ENCODE results near the gene EXTL1.

Gene EXTL1

GRCh38 chr1:26078286-26079177, 57.0 kb downstream of the EXTL1 start:
- H3K36me3 ChIP-seq (replicated peaks in 1 of 2; ENCODE audit: control insufficient read depth in 2 of 2, insufficient read depth in 2 of 2, low read length in 2 of 2) = no peaks in the 10 kb centered on the region
- H3K27ac ChIP-seq (replicated peaks; ENCODE audit: low read length) = no peak overlapping the region
- peaks cover 0 to 4% of the 10 kb centered on the region in 2 donors for H3K4me1 ChIP-seq (ENCODE audit: control insufficient read depth in 2 of 2, insufficient read depth in 1 of 2, low read depth in 1 of 2, low read length in 2 of 2)
- no peak overlapping the region for H3K4me3 ChIP-seq (ENCODE audit: low read length in 2 of 2)
- no peak overlapping the region for H4K91ac ChIP-seq (ENCODE audit: low read depth, low read length, poor library complexity)
- H2BK15ac ChIP-seq (ENCODE audit: low read length) = no peak overlapping the region
- H3K23ac ChIP-seq (ENCODE audit: low read depth, low read length, poor library complexity) = no peak overlapping the region
- H3K79me1 ChIP-seq (ENCODE audit: low read depth, low read length) = no peaks in the 10 kb centered on the region
- no peak overlapping the region for H3K14ac ChIP-seq (ENCODE audit: low read length)
- H3K9ac ChIP-seq (ENCODE audit: low read depth, low read length, poor library complexity) = no peak overlapping the region
- no peak overlapping the region for H2BK12ac ChIP-seq (ENCODE audit: low read length)
- H3K4me2 ChIP-seq (ENCODE audit: insufficient read depth, low read length, poor library complexity, severe bottlenecking) = no peak overlapping the region
- no peak overlapping the region for H3K4ac ChIP-seq (ENCODE audit: low read length)
- peak overlapping the region; percentile 67 for H2AFZ ChIP-seq (ENCODE audit: low read length)
- H2AK5ac ChIP-seq (ENCODE audit: low read depth, low read length) = no peak overlapping the region
- no peaks in the 10 kb centered on the region for H3K9me3 ChIP-seq (replicated peaks in 1 of 2; ENCODE audit: control insufficient read depth in 2 of 2, insufficient read depth in 1 of 2, low read depth in 1 of 2, low read length in 2 of 2)
- no CpG with 5 or more reads among the region's 8 CpGs for WGBS, 2 donors (ENCODE audit: extremely low coverage in 2 of 2, insufficient read length in 2 of 2, insufficient replicate concordance in 1 of 2)
- DNase-seq (ENCODE audit: low spot score) = no peak
- no peak overlapping the region for H4K8ac ChIP-seq (ENCODE audit: low read depth, low read length)
- H2BK5ac ChIP-seq (ENCODE audit: low read length) = no peak overlapping the region
- H3K27me3 ChIP-seq (ENCODE audit: control insufficient read depth in 3 of 3, insufficient read depth in 3 of 3, low read depth in 1 of 3, low read length in 3 of 3) = peaks cover 0 to 22% (median 0%) of the 10 kb centered on the region in 3 experiments
- H3K18ac ChIP-seq (ENCODE audit: low read length) = no peak overlapping the region
- H2BK120ac ChIP-seq (ENCODE audit: low read depth, low read length) = no peak overlapping the region

DNA sequence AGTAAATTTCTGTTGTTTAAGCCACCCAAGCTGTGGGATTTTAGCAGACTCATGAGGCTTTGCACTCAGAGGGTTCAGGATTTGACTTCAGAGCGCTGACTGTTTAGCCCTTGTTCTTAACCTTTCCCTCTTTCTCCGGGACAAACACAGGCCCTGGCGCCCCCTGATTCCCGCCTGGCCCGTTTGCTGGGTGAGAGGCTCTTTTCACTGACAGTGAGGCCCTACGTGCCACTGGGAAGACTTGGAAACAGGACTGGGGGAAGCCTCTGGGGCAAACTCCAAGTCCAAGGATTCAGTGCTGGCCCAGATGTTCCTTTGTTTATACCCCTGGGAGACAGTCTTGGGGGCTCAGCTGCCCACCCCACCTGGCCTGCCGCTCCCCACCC, 57.6 kb downstream of the EXTL1 start:
- Histone ChIP-seq H2BK15ac (ENCODE audit: low read length) (no peak overlapping the region), H4K91ac (ENCODE audit: low read depth, low read length, poor library complexity) (no peak overlapping the region), H2BK120ac (ENCODE audit: low read depth, low read length) (no peak overlapping the region), H3K27ac (replicated peaks; ENCODE audit: low read length) (no peak overlapping the region), H3K4ac (ENCODE audit: low read length) (no peak overlapping the region), H2BK5ac (ENCODE audit: low read length) (no peak overlapping the region), H3K4me3 (ENCODE audit: low read length in 2 of 2) (no peak overlapping the region), H2AFZ (ENCODE audit: low read length) (peak overlapping the region; percentile 67), H3K4me2 (ENCODE audit: insufficient read depth, low read length, poor library complexity, severe bottlenecking) (no peak overlapping the region), H3K14ac (ENCODE audit: low read length) (no peak overlapping the region), H3K9ac (ENCODE audit: low read depth, low read length, poor library complexity) (no peak overlapping the region), H4K8ac (ENCODE audit: low read depth, low read length) (no peak overlapping the region), H3K23ac (ENCODE audit: low read depth, low read length, poor library complexity) (no peak overlapping the region), H3K4me1 (ENCODE audit: control insufficient read depth in 2 of 2, insufficient read depth in 1 of 2, low read depth in 1 of 2, low read length in 2 of 2) (peaks cover 0 to 4% of the 10 kb centered on the region in 2 donors), H3K18ac (ENCODE audit: low read length) (no peak overlapping the region), H3K79me1 (ENCODE audit: low read depth, low read length) (no peaks in the 10 kb centered on the region), H3K36me3 (replicated peaks in 1 of 2; ENCODE audit: control insufficient read depth in 2 of 2, insufficient read depth in 2 of 2, low read length in 2 of 2) (no peaks in the 10 kb centered on the region), H3K9me3 (replicated peaks in 1 of 2; ENCODE audit: control insufficient read depth in 2 of 2, insufficient read depth in 1 of 2, low read depth in 1 of 2, low read length in 2 of 2) (no peaks in the 10 kb centered on the region), H3K27me3 (ENCODE audit: control insufficient read depth in 3 of 3, insufficient read depth in 3 of 3, low read depth in 1 of 3, low read length in 3 of 3) (peaks cover 0 to 25% (median 0%) of the 10 kb centered on the region in 3 experiments), H2BK12ac (ENCODE audit: low read length) (no peak overlapping the region), H2AK5ac (ENCODE audit: low read depth, low read length) (no peak overlapping the region)
- no CpG with 5 or more reads among the region's 7 CpGs for WGBS, 2 donors (ENCODE audit: extremely low coverage in 2 of 2, insufficient read length in 2 of 2, insufficient replicate concordance in 1 of 2)
- no peak for DNase-seq (ENCODE audit: low spot score)

DNA sequence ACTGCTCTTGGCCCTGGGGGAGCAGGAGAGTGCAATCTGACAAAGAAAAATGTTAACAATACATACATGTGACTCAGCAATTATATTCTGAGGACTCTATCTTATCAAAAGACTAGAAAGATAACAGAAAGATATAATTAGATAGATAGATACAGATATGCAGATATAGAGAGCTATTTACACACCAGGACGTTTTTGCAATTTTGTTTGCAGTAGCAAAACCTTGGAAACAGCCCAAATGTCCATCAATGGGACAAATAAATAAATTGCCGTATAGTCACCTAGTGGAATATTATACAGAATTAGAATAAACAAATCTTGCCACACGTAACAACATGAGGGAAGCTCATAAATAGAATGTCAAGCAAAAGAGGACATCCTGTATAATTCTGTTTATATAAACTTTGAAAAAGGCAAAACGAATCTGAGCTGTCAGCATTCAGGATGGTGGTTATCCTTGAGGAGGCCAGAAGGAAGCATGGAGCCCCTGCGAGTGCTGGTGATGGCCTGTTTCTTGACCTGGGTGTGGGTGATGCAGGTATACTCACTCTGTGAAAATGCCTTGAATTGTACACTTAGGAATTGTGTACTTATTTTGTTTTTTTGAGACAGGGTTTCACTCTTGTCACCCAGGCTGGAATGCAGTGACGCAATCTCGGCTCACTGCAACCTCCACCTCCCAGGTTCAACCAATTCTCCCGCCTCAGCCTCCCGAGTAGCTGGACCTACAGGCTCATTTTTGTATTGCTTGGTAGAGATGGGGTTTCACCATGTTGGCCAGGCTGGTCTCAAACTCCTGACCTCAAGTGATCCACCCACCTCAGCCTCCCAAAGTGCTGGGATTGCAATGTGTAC, 58.6 kb downstream of the EXTL1 start:
- Histone ChIP-seq H2BK120ac (ENCODE audit: low read depth, low read length) (no peak overlapping the region), H2AFZ (ENCODE audit: low read length) (no peak overlapping the region), H3K27ac (replicated peaks; ENCODE audit: low read length) (no peak overlapping the region), H3K79me1 (ENCODE audit: low read depth, low read length) (no peaks in the 10 kb centered on the region), H3K9ac (ENCODE audit: low read depth, low read length, poor library complexity) (no peak overlapping the region), H3K14ac (ENCODE audit: low read length) (no peak overlapping the region), H4K91ac (ENCODE audit: low read depth, low read length, poor library complexity) (no peak overlapping the region), H3K9me3 (replicated peaks in 1 of 2; ENCODE audit: control insufficient read depth in 2 of 2, insufficient read depth in 1 of 2, low read depth in 1 of 2, low read length in 2 of 2) (no peaks in the 10 kb centered on the region), H3K4me1 (ENCODE audit: control insufficient read depth in 2 of 2, insufficient read depth in 1 of 2, low read depth in 1 of 2, low read length in 2 of 2) (peaks cover 0 to 4% of the 10 kb centered on the region in 2 donors), H3K4ac (ENCODE audit: low read length) (no peak overlapping the region), H3K27me3 (ENCODE audit: control insufficient read depth in 3 of 3, insufficient read depth in 3 of 3, low read depth in 1 of 3, low read length in 3 of 3) (peaks cover 0 to 31% (median 0%) of the 10 kb centered on the region in 3 experiments), H3K4me3 (ENCODE audit: low read length in 2 of 2) (no peak overlapping the region), H2AK5ac (ENCODE audit: low read depth, low read length) (no peak overlapping the region), H3K18ac (ENCODE audit: low read length) (no peak overlapping the region), H4K8ac (ENCODE audit: low read depth, low read length) (no peak overlapping the region), H2BK15ac (ENCODE audit: low read length) (no peak overlapping the region), H3K36me3 (replicated peaks in 1 of 2; ENCODE audit: control insufficient read depth in 2 of 2, insufficient read depth in 2 of 2, low read length in 2 of 2) (no peaks in the 10 kb centered on the region), H2BK12ac (ENCODE audit: low read length) (no peak overlapping the region), H3K23ac (ENCODE audit: low read depth, low read length, poor library complexity) (no peak overlapping the region), H2BK5ac (ENCODE audit: low read length) (no peak overlapping the region), H3K4me2 (ENCODE audit: insufficient read depth, low read length, poor library complexity, severe bottlenecking) (no peak overlapping the region)
- DNase-seq (ENCODE audit: low spot score) = no peak
- whole genome bisulfite sequencing, 2 donors (ENCODE audit: extremely low coverage in 2 of 2, insufficient read length in 2 of 2, insufficient replicate concordance in 1 of 2) = no CpG with 5 or more reads among the region's 9 CpGs

Data from neuronal stem cell (in vitro differentiated cells).